B cell (primary cell): ENCODE results near the gene GFPT2. TPM values are rescaled to one million over a fixed set of nuclear protein-coding genes. Genes with fewer than 3 reads are reported as not detected.

Experiments
- ATAC-seq: fragments of 200-7000 bp; cut with Tn5 transposase; one replicate; pipeline ENCODE4 v1.10.0; 2021; ENCODE audit warnings: low read depth, mild to moderate bottlenecking, moderate number of reproducible peaks, moderate library complexity
- CTCF ChIA-PET: fragments of 350-600 bp; sonication (Branson Sonifier 250); formaldehyde crosslinking; loops from one replicate; lab custom pipeline; 2021; ENCODE audit warnings: antibody characterized with exemption, inconsistent platforms; lab: Charles Lee
- POLR2A ChIA-PET: fragments of 350-600 bp; sonication (Branson Sonifier 250); formaldehyde crosslinking; loops from one replicate; lab custom pipeline; 2021; ENCODE audit warnings: antibody characterized with exemption; lab: Charles Lee
- DNase-seq: peaks from one replicate; pipeline ENCODE4 v3.0.0; 2013
- H2AFZ ChIP-seq: 2 replicates; pipeline ENCODE4 v1.6.1; 2012; ENCODE audit warnings: mild to moderate bottlenecking, low read depth, low read length; ENCODE audit not compliant: insufficient read depth, poor library complexity, severe bottlenecking
- H3K27ac ChIP-seq, 2 donors: 1 replicate in 1 of 2; 2 replicates in 1 of 2; pipeline ENCODE4 v1.5.1; 2012 to 2013; ENCODE audit warnings: low read length in 2 of 2, mild to moderate bottlenecking in 2 of 2, moderate library complexity in 1 of 2
- H3K27me3 ChIP-seq, 4 experiments: fragments of 200-600 bp in 1 of 4; sonication (generic) in 1 of 4; replicated peaks in 1 of 4; 1 replicate in 2 of 4; 2 replicates in 2 of 4; pipeline versions ENCODE4 v1.6.1 to v1.7.0; 2013 to 2016; ENCODE audit warnings: low read length in 3 of 4, mild to moderate bottlenecking in 2 of 4, mixed read lengths in 1 of 4, moderate library complexity in 1 of 4; ENCODE audit not compliant: insufficient read depth in 4 of 4, control insufficient read depth in 3 of 4; ENCODE audit errors: control extremely low read depth in 1 of 4
- H3K36me3 ChIP-seq, 2 experiments: replicated peaks in 1 of 2; 1 replicate in 1 of 2; 2 replicates in 1 of 2; pipeline versions ENCODE4 v1.6.1 to v1.7.1; 2013; ENCODE audit warnings: low read length in 1 of 2; ENCODE audit not compliant: insufficient read depth in 2 of 2, control insufficient read depth in 1 of 2; ENCODE audit errors: control extremely low read depth in 1 of 2, extremely low read depth in 1 of 2
- H3K4me1 ChIP-seq, 2 donors: fragments of 200-600 bp in 1 of 2; sonication (generic) in 1 of 2; 1 replicate in 1 of 2; 2 replicates in 1 of 2; pipeline versions ENCODE4 v1.5.1 to v1.6.1; 2013 to 2017; ENCODE audit warnings: low read length in 2 of 2; ENCODE audit not compliant: control insufficient read depth in 2 of 2, insufficient read depth in 2 of 2
- H3K4me2 ChIP-seq: replicated peaks from 2 replicates; pipeline ENCODE3; 2012; ENCODE audit warnings: mild to moderate bottlenecking, low read depth, low read length; ENCODE audit not compliant: poor library complexity, severe bottlenecking
- H3K4me3 ChIP-seq, 5 experiments: fragments of 200-600 bp in 1 of 5; sonication (generic) in 1 of 5; 1 replicate in 3 of 5; 2 replicates in 2 of 5; pipeline versions ENCODE4 v1.5.1 to v1.7.0; 2011 to 2016; ENCODE audit warnings: low read length in 4 of 5, mild to moderate bottlenecking in 4 of 5, low read depth in 2 of 5, control low read depth in 1 of 5, moderate library complexity in 1 of 5; ENCODE audit not compliant: insufficient read depth in 1 of 5; ENCODE audit errors: control extremely low read depth in 1 of 5, extremely low read depth in 1 of 5
- H3K79me2 ChIP-seq: fragments of 200-600 bp; sonication (generic); one replicate; pipeline ENCODE4 v1.6.0; 2016; ENCODE audit warnings: low read length; ENCODE audit not compliant: control insufficient read depth, insufficient read depth
- H3K9ac ChIP-seq: fragments of 200-600 bp; sonication (generic); 2 replicates; pipeline ENCODE4 v1.6.1; 2017; ENCODE audit warnings: mild to moderate bottlenecking, low read length, moderate library complexity
- H3K9me3 ChIP-seq, 3 donors: one replicate each; pipeline versions ENCODE4 v1.6.1 to v1.7.1; 2013; ENCODE audit warnings: low read length in 2 of 3; ENCODE audit not compliant: control insufficient read depth in 2 of 3, insufficient read depth in 1 of 3; ENCODE audit errors: control extremely low read depth in 1 of 3
- H4K20me1 ChIP-seq: 2 replicates; pipeline ENCODE4 v1.6.0; 2012; ENCODE audit warnings: mild to moderate bottlenecking, low read length; ENCODE audit not compliant: insufficient read depth, control insufficient read depth, poor library complexity, severe bottlenecking
- H3K27ac Mint-ChIP-seq: one replicate; pipeline ENCODE4 v1.8.0; 2021; ENCODE audit warnings: mixed read lengths
- H3K27me3 Mint-ChIP-seq: one replicate; pipeline ENCODE4 v1.8.0; 2021; ENCODE audit warnings: mixed read lengths
- H3K4me1 Mint-ChIP-seq: one replicate; pipeline ENCODE4 v1.8.0; 2021; ENCODE audit warnings: mixed read lengths
- H3K4me3 Mint-ChIP-seq: one replicate; pipeline ENCODE4 v1.8.0; 2021; ENCODE audit warnings: mixed read lengths
- H3K9me3 Mint-ChIP-seq: one replicate; pipeline ENCODE4 v1.8.0; 2022; ENCODE audit warnings: mixed read lengths; ENCODE audit not compliant: insufficient read depth
- CTCF ChIP-seq: fragments of 200-600 bp; IDR thresholded peaks from one replicate; pipeline ENCODE4 v1.8.0; 2022; ENCODE audit warnings: antibody characterized with exemption, mild to moderate bottlenecking
- EZH2 ChIP-seq: IDR thresholded peaks from 2 replicates; pipeline ENCODE4 v1.6.1; 2012; ENCODE audit warnings: borderline replicate concordance, low read depth, mild to moderate bottlenecking, moderate library complexity, low read length; ENCODE audit not compliant: insufficient read depth, poor library complexity, severe bottlenecking
- WGBS: methylation state at CpG from one replicate; pipeline ENCODE4 v1.1.5; 2013; ENCODE audit warnings: missing lambda C conversion rate; ENCODE audit not compliant: insufficient coverage; 5-methylcytosine and 5-hydroxymethylcytosine counted together
- intact Hi-C: fragments of 100-400 bp; cut with micrococcal nuclease; formaldehyde crosslinking; loops from one replicate; pipeline ENCODE4 v1.10.0; 2022
- polyA plus RNA-seq: library from polyadenylated mRNA; depleted of rRNA; stranded (reverse); fragments of >200 nt; gene quantifications from 2 replicates; pipeline ENCODE4 v1.2.3, GENCODE V29; 2012
- total RNA-seq, 2 donors: library from RNA; stranded (reverse); fragments of 120-200 nt in 1 of 2; gene quantifications; 1 replicate in 1 of 2; 2 replicates in 1 of 2; pipeline versions ENCODE4 v1.2.3 to v1.2.4, GENCODE V29; 2013 to 2022

GFPT2 gene
- total and polyA plus RNA-seq, 2 donors (not counting 1 experiment from before 2014, with no cell fraction given), result 0.03 to 2.8 TPM

- peaks cover 3% of the 10 kb centered on the region for H3K27me3 Mint-ChIP-seq
- 90% methylated on average over 11 of the region's 12 CpGs for WGBS
- no peaks in the 10 kb centered on the region for H3K27me3 ChIP-seq
- no peaks in the 10 kb centered on the region for H3K4me1 Mint-ChIP-seq
- no peaks in the 10 kb centered on the region for H4K20me1 ChIP-seq
- peaks cover 0 to 9% (median 0%) of the 10 kb centered on the region in 3 donors for H3K9me3 ChIP-seq
- no peak overlapping the region for H3K4me3 ChIP-seq
- no peaks in the 10 kb centered on the region for H3K4me1 ChIP-seq
- intact Hi-C loops, result no loop called here
- H3K4me3 Mint-ChIP-seq, result no peak overlapping the region
- TF ChIP-seq CTCF, result no peak
- TF ChIP-seq EZH2, result no peak
- H3K79me2 ChIP-seq, result no peaks in the 10 kb centered on the region
- H3K27ac ChIP-seq, result no peak overlapping the region
- ATAC-seq (no peak), DNase-seq (no peak)
- ChIA-PET CTCF (no interaction called here), POLR2A (no interaction called here)
- no peak overlapping the region for H3K27ac Mint-ChIP-seq
- H3K4me2 ChIP-seq, result no peak overlapping the region
- no peak overlapping the region for H3K9ac ChIP-seq
- no peaks in the 10 kb centered on the region for H3K36me3 ChIP-seq
- no peak overlapping the region for H2AFZ ChIP-seq
- no peaks in the 10 kb centered on the region for H3K9me3 Mint-ChIP-seq
Observed at GRCh38 chr5:180396926-180397325, 43.8 kb upstream of the GFPT2 start.

GRCh38 chr5:180395540-180396274, 42.6 kb upstream of the GFPT2 start:
- intact Hi-C loops, result no loop called here
- Mint-ChIP-seq H3K27ac (no peak overlapping the region), H3K4me3 (no peak overlapping the region), H3K4me1 (no peaks in the 10 kb centered on the region), H3K27me3 (peaks cover 3% of the 10 kb centered on the region), H3K9me3 (no peaks in the 10 kb centered on the region)
- 90% methylated on average over 14 of the region's 16 CpGs for WGBS
- H4K20me1 ChIP-seq, result no peaks in the 10 kb centered on the region
- no peaks in the 10 kb centered on the region for H3K27me3 ChIP-seq
- H3K4me1 ChIP-seq, result no peaks in the 10 kb centered on the region
- POLR2A ChIA-PET, result no interaction called here
- no peak overlapping the region for H3K4me3 ChIP-seq
- no peak for TF ChIP-seq EZH2
- TF ChIP-seq CTCF, result no peak
- CTCF ChIA-PET, result no interaction called here
- no peaks in the 10 kb centered on the region for H3K9me3 ChIP-seq
- H3K27ac ChIP-seq, result no peak overlapping the region
- no peaks in the 10 kb centered on the region for H3K36me3 ChIP-seq
- DNase-seq (no peak), ATAC-seq (no peak)
- no peak overlapping the region for H2AFZ ChIP-seq
- H3K9ac ChIP-seq, result no peak overlapping the region
- H3K4me2 ChIP-seq, result no peak overlapping the region
- no peaks in the 10 kb centered on the region for H3K79me2 ChIP-seq
